Liver (tissue), 9 donors: ENCODE results near the gene ETFA. TPM values are rescaled to one million over a fixed set of nuclear protein-coding genes. Genes with fewer than 3 reads are reported as not detected.

Source experiments
- DNase-seq: peaks from one replicate; pipeline ENCODE4 v3.0.0-alpha.2; 2017; ENCODE audit warnings: low spot score
- H3K27ac ChIP-seq, 2 donors: one replicate each; pipeline ENCODE4 v1.7.0; 2013; ENCODE audit warnings: inconsistent platforms in 2 of 2, low read length in 2 of 2, control low read depth in 1 of 2, low read depth in 1 of 2, mild to moderate bottlenecking in 1 of 2
- H3K27me3 ChIP-seq, 4 donors: one replicate each; pipeline versions ENCODE4 v1.6.1 to v1.7.0; 2013; ENCODE audit warnings: low read length in 3 of 4, inconsistent platforms in 1 of 4, mild to moderate bottlenecking in 1 of 4, moderate library complexity in 1 of 4; ENCODE audit not compliant: control insufficient read depth in 4 of 4, insufficient read depth in 4 of 4
- H3K36me3 ChIP-seq, 4 donors: one replicate each; pipeline versions ENCODE4 v1.6.1 to v1.7.0; 2013; ENCODE audit warnings: low read length in 3 of 4, mild to moderate bottlenecking in 3 of 4, low read depth in 1 of 4, moderate library complexity in 1 of 4; ENCODE audit not compliant: control insufficient read depth in 4 of 4, insufficient read depth in 3 of 4
- H3K4me1 ChIP-seq, 4 donors: one replicate each; pipeline versions ENCODE4 v1.6.1 to v1.7.0; 2013; ENCODE audit warnings: low read length in 3 of 4, mild to moderate bottlenecking in 3 of 4, moderate library complexity in 1 of 4; ENCODE audit not compliant: control insufficient read depth in 4 of 4, insufficient read depth in 4 of 4
- H3K4me3 ChIP-seq, 3 donors: one replicate each; pipeline versions ENCODE4 v1.6.1 to v1.7.0; 2013; ENCODE audit warnings: low read length in 3 of 3, control low read depth in 1 of 3, low read depth in 1 of 3, mild to moderate bottlenecking in 1 of 3
- H3K9ac ChIP-seq, 2 donors: one replicate each; pipeline ENCODE4 v1.7.0; 2013; ENCODE audit warnings: low read length in 2 of 2, mild to moderate bottlenecking in 2 of 2, moderate library complexity in 2 of 2, control low read depth in 1 of 2, low read depth in 1 of 2
- H3K9me3 ChIP-seq, 4 donors: one replicate each; pipeline versions ENCODE4 v1.6.1 to v1.7.0; 2013; ENCODE audit warnings: low read length in 3 of 4; ENCODE audit not compliant: control insufficient read depth in 4 of 4
- CTCF ChIP-seq: fragments of 150-350 bp; IDR thresholded peaks from 2 replicates; pipeline ENCODE4 v1.5.1; 2017; ENCODE audit warnings: improper control_type of control experiment, low read depth, low read length; ENCODE audit not compliant: missing input control
- EGR1 ChIP-seq, 2 donors: IDR thresholded peaks; 2 replicates each; pipeline ENCODE4 v1.6.1; 2016 to 2018; ENCODE audit warnings: antibody characterized with exemption in 2 of 2, low read depth in 2 of 2
- FOXA1 ChIP-seq: IDR thresholded peaks from 2 replicates; pipeline ENCODE4 v1.6.1; 2016; ENCODE audit warnings: antibody characterized with exemption
- FOXA2 ChIP-seq: IDR thresholded peaks from 2 replicates; pipeline ENCODE4 v1.6.1; 2016; ENCODE audit warnings: antibody characterized with exemption
- GABPA ChIP-seq, 2 donors: IDR thresholded peaks in 1 of 2; conservative IDR thresholded peaks in 1 of 2; 2 replicates each; pipeline ENCODE4 v1.6.1; 2016; ENCODE audit warnings: antibody characterized with exemption in 2 of 2, mild to moderate bottlenecking in 1 of 2, moderate library complexity in 1 of 2
- HNF4A ChIP-seq, 2 donors: conservative IDR thresholded peaks; 2 replicates each; pipeline ENCODE4 v1.6.1; 2016; ENCODE audit warnings: antibody characterized with exemption in 2 of 2, mild to moderate bottlenecking in 2 of 2
- HNF4G ChIP-seq: IDR thresholded peaks from 2 replicates; pipeline ENCODE4 v1.6.1; 2016; ENCODE audit warnings: antibody characterized with exemption
- JUND ChIP-seq, 2 donors: IDR thresholded peaks; 2 replicates each; pipeline ENCODE4 v1.6.1; 2016; ENCODE audit warnings: antibody characterized with exemption in 2 of 2
- MAX ChIP-seq: IDR thresholded peaks from 2 replicates; pipeline ENCODE4 v1.6.1; 2016; ENCODE audit warnings: antibody characterized with exemption
- NR2F2 ChIP-seq: IDR thresholded peaks from 2 replicates; pipeline ENCODE4 v1.6.1; 2016; ENCODE audit warnings: antibody characterized with exemption
- RAD21 ChIP-seq, 2 donors: IDR thresholded peaks; 2 replicates each; pipeline ENCODE4 v1.6.1; 2016; ENCODE audit warnings: antibody characterized with exemption in 2 of 2, mild to moderate bottlenecking in 2 of 2
- REST ChIP-seq: IDR thresholded peaks from 2 replicates; pipeline ENCODE4 v1.6.1; 2016; ENCODE audit warnings: antibody characterized with exemption, mild to moderate bottlenecking
- RXRA ChIP-seq, 2 donors: IDR thresholded peaks; 2 replicates each; pipeline ENCODE4 v1.6.1; 2017 to 2018; ENCODE audit warnings: antibody characterized with exemption in 2 of 2, mild to moderate bottlenecking in 1 of 2
- SP1 ChIP-seq: IDR thresholded peaks from 2 replicates; pipeline ENCODE4 v1.6.1; 2018; ENCODE audit warnings: antibody characterized with exemption, mild to moderate bottlenecking
- TAF1 ChIP-seq: conservative IDR thresholded peaks from 2 replicates; pipeline ENCODE4 v1.6.1; 2016; ENCODE audit warnings: antibody characterized with exemption, mild to moderate bottlenecking
- YY1 ChIP-seq: IDR thresholded peaks from 2 replicates; pipeline ENCODE4 v1.6.1; 2016; ENCODE audit warnings: antibody characterized with exemption, mild to moderate bottlenecking
- ZBTB33 ChIP-seq: IDR thresholded peaks from 2 replicates; pipeline ENCODE4 v1.6.1; 2016; ENCODE audit warnings: antibody characterized with exemption
- WGBS: extraction: QIAGEN DNeasy Blood & Tissue Kit; methylation state at CpG from one replicate; pipeline ENCODE4 v1.1.7; 2013; 5-methylcytosine and 5-hydroxymethylcytosine counted together
- polyA plus RNA-seq, 2 donors: library from polyadenylated mRNA; stranded (reverse) in 1 of 2; unstranded in 1 of 2; fragments of 200-250 nt in 1 of 2; fragments of >200 nt in 1 of 2; fragmentation: Nextera tagmentation in 1 of 2; extraction: Ambion mirVana in 1 of 2; gene quantifications; one replicate each; pipeline versions ENCODE4 v1.2.1 to v1.2.3, GENCODE V29; 2013 to 2015
- total RNA-seq, 2 donors: library from RNA; depleted of rRNA; stranded (reverse); fragments of >200 nt; gene quantifications; one replicate each; pipeline ENCODE4 v1.2.3, GENCODE V29; 2014
- TF ChIP-seq, protein P1 (sequence below): IDR thresholded peaks from 2 replicates; pipeline ENCODE4 v1.6.1; 2016; ENCODE audit warnings: antibody characterized with exemption
- donor health status: healthy.
- donor health status: healthy.
- donor health status: healthy.
- donor health status: healthy.
- donor health status: healthy.

ETFA gene
- total and polyA plus RNA-seq, 4 donors: 92.6 to 342 (median 289) TPM

DNA sequence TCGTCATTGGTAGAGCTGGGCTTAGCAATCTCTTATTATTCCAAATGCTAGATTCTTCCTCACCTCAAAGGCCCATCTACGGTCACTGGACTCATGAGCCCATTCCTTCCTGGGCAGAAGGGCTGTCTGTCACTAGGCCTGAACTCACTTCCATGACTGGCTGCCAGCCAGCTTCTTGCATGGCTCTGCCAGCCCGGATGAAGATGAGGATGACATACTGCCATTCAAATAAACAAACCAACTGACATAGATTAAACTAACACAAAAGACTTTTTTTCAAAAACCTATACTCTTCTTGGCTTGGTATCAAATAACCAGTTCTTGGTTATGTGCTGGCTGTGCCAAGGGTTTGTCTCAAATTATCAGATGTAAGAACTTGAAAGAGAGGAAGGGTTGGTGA is 49.1 kb upstream of the ETFA start:
- no peak for DNase-seq
- no peak for TF ChIP-seq HNF4A (conservative IDR thresholded peaks at IDR 0.05)
- no peak for TF ChIP-seq JUND (IDR thresholded peaks at IDR 0.05)
- no peak for TF ChIP-seq ZBTB33
- no peak for TF ChIP-seq CTCF
- no peak for TF ChIP-seq EGR1 (IDR thresholded peaks at IDR 0.05; ENCODE audit: low read depth in 2 of 2)
- TF ChIP-seq, protein P1, sequence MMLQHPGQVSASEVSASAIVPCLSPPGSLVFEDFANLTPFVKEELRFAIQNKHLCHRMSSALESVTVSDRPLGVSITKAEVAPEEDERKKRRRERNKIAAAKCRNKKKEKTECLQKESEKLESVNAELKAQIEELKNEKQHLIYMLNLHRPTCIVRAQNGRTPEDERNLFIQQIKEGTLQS: no peak
- no peak for TF ChIP-seq SP1

GRCh38 chr15:76359152-76359551 is 47.9 kb upstream of the ETFA start:
- H3K9me3 ChIP-seq: no peaks in the 10 kb centered on the region
- no peaks in the 10 kb centered on the region for H3K27me3 ChIP-seq
- no peaks in the 10 kb centered on the region for H3K36me3 ChIP-seq
- WGBS: 76% methylated on average over 3 of the region's 3 CpGs
- no peak overlapping the region for H3K9ac ChIP-seq
- no peaks in the 10 kb centered on the region for H3K4me1 ChIP-seq
- no peak for DNase-seq
- no peak overlapping the region for H3K4me3 ChIP-seq
- TF ChIP-seq HNF4G: no peak
- no peak for TF ChIP-seq SP1
- no peak for TF ChIP-seq CTCF
- TF ChIP-seq TAF1: no peak
- no peak for TF ChIP-seq FOXA1
- TF ChIP-seq NR2F2: no peak
- TF ChIP-seq, protein P1: no peak
- TF ChIP-seq FOXA2: no peak
- no peak for TF ChIP-seq ZBTB33
- TF ChIP-seq GABPA (IDR thresholded peaks at IDR 0.05 in 1 of 2, conservative IDR thresholded peaks at IDR 0.05 in 1 of 2): no peak
- TF ChIP-seq MAX: no peak
- TF ChIP-seq RAD21 (IDR thresholded peaks at IDR 0.05): no peak
- no peak for TF ChIP-seq YY1
- TF ChIP-seq JUND (IDR thresholded peaks at IDR 0.05): no peak
- TF ChIP-seq REST: no peak
- TF ChIP-seq EGR1 (IDR thresholded peaks at IDR 0.05; ENCODE audit: low read depth in 2 of 2): no peak
- TF ChIP-seq HNF4A (conservative IDR thresholded peaks at IDR 0.05): no peak
- no peak for TF ChIP-seq RXRA (IDR thresholded peaks at IDR 0.05)
- H3K27ac ChIP-seq: no peak overlapping the region

More for the DNA sequence above, 49.1 kb upstream of the ETFA start:
- Histone ChIP-seq H3K36me3 (no peaks in the 10 kb centered on the region), H3K9ac (no peak overlapping the region), H3K4me1 (no peaks in the 10 kb centered on the region), H3K4me3 (no peak overlapping the region), H3K9me3 (no peaks in the 10 kb centered on the region), H3K27ac (no peak overlapping the region), H3K27me3 (no peaks in the 10 kb centered on the region)
- 92% methylated on average over 3 of the region's 3 CpGs for WGBS
